NCI-H2081 treated with DMSO at 0.1 percent for 48 hours (cell line): ENCODE data around the gene HECTD1.
"Not testable (repeated sequence)": the region's sequence is repeated elsewhere in the genome, so short reads cannot be mapped to it uniquely, and the experiment has no call there.

Source experiments
- DNase-seq: peaks from one replicate; lab custom pipeline; 2025; lab: John Stamatoyannopoulos, UW

HECTD1 gene

GRCh38 chr14:31194661-31195060, 12.9 kb downstream of the HECTD1 start:
- no peak for DNase-seq

DNA sequence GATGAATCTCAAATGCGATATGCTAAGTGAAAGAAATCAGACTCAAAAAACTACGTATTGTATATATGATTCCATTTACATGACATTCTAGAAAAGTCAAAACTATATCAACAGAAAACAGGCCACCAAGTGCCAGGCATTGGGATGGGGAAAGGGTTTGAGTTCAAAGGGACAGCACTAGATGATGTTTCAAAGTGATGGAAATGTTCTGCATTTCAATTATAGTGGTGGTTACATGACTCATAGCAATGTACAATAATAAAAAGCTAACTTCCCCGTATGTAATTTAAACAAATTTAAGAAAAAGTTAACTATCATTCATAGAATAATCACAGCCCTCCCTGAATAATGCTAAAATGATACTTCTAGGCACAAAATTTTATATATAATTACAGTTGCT, 13.5 kb downstream of the HECTD1 start:
- no peak for DNase-seq

DNA sequence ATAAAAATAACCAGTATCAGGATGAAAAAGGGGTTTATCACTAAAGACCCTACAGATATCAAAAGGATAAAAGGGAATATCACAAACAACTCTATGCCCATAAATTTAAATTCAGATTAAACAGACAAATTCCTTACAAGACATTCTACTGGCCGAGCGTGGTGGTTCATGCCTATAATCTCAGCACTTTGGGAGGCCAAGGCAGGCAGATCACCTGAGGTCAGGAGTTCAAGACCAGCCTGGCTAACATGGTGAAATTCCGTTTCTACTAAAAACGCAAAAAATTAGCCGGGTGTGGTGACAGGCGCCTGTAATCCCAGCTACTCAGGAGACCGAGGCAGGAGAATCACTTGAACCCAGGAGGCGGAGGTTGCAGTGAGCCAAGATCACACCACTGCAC, 15.0 kb downstream of the HECTD1 start:
- DNase-seq: not testable (repeated sequence)

- DNase-seq: no peak
Observed at GRCh38 chr14:31190717-31191263, 16.8 kb downstream of the HECTD1 start.

GRCh38 chr14:31190219-31190603, 17.4 kb downstream of the HECTD1 start:
- no peak for DNase-seq

DNA sequence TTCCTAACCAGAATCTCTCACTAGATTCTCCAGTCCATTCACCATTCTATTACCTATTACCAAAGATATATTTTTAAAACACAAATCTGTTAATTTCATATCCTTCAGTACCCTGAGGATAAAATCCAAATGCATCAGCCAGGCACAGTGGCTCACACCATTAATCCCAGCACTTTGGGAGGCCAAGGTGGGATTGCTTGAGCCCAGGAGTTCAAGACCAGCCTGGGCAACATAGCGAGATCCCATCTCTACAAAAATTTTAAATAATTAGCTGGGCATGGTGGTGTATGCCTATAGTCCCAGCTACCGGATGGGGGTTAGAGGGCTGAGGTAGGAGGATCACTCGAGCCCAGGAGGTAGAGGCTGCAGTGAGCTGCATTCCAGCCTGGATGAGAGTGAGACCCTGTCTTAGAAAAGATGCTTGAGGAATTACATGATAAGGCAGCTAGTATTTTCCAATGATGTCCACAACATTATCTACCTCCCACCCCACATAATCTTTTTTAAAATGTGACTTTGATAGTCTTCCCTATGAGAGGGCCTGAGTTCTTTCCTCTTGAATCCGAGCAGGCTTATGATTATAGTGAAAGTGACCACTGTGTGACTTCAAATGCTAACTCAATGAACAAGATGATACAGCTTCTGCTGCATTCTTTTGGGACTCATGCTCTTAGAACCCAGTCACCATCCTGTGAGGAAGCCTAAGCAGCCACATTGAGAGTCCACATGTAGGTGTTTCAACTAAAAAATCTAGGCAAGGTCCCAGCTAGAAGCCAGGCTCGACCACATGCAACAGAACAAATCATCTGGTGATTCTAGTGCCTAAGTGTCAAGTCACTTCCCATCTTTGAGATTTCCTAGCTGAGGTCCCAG, 18.0 kb downstream of the HECTD1 start:
- no peak for DNase-seq

DNA sequence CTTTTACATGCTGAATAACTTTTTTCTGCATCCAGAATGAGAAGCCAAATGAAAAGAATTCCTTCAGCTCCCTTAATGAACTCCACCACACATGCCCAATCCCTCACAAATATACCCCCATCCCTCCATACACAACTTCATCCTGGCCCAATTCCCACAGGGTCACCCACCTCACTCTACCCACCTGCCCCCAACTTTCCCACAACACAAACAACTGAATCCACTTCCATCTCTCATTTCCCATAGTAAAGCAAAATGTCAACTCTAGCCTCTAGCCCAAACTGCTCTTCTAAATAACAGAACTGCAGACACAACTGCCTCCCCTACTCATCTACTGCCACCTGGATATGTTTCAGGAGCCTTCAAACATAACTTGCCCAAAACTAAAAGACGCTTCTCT, 18.8 kb downstream of the HECTD1 start:
- no peak for DNase-seq

- not testable (repeated sequence) for DNase-seq
Observed at GRCh38 chr14:31182016-31182415, 25.6 kb downstream of the HECTD1 start.

- no peak for DNase-seq
Observed at GRCh38 chr14:31181271-31181670, 26.3 kb downstream of the HECTD1 start.

- DNase-seq: no peak
Observed at GRCh38 chr14:31180299-31181051, 27.1 kb downstream of the HECTD1 start.

DNA sequence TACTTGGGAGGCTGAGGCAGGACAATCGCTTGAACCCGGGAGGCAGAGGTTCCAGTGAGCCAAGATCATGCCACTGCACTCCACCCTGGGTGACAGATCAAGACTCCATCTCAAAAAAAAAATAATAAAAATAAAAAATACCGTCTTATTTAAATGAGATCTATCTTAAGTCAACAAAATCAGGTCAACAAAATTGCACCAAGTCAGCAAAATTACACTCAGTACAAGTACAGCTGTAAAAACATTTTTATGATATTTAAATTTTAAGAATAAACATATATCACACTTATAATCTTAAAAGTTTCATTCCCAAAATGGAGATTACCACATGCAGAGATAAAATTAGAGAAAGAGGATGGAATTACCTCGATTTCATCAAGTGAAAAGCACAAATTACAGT, 33.2 kb downstream of the HECTD1 start:
- no peak for DNase-seq

GRCh38 chr14:31173120-31173837, 34.3 kb downstream of the HECTD1 start:
- DNase-seq: no peak

- no peak for DNase-seq
Observed at GRCh38 chr14:31172084-31172483, 35.5 kb downstream of the HECTD1 start.

GRCh38 chr14:31170411-31170810, 37.2 kb downstream of the HECTD1 start:
- DNase-seq: no peak

- no peak for DNase-seq
Observed at GRCh38 chr14:31169877-31170276, 37.7 kb downstream of the HECTD1 start.

DNA sequence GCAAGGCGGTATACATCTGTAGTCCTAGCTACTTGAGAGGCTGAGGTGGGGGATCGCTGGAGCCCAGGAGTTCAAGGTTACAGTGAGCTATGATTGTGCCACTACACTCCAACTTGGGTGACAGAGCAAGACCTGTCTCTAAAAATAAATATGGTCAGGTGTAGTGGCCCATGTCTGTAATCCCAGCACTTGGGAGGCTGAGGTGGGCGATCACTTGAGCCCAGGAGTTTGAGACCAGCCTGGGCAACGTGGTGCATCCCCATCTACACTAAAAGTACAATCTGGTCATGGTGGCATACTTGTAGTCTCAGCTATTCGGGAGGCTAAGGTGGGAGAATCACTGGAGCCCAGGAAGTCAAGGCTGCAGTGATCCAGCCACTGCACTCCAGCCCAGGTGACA, 40.6 kb downstream of the HECTD1 start:
- no peak for DNase-seq

- no peak for DNase-seq
Observed at GRCh38 chr14:31166271-31166561, 41.4 kb downstream of the HECTD1 start.

DNA sequence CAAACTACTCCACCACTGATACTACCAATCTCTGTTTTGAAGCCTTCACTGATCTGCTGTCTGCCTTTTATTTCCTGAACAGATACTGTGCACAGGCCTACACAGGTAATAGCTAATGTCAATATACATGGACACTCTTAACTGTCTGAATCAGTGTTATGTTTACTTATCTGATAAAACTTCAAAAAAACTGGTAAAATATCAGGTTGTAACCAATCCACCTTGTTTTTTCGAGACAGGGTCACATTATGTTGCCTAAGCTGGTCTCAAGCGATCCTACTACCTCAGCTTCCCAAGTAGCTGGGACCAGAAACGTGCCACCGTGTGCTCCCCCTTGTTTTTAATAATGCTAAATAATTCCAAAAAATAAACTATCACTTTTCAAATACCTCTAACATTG, 43.5 kb downstream of the HECTD1 start:
- DNase-seq: no peak

DNA sequence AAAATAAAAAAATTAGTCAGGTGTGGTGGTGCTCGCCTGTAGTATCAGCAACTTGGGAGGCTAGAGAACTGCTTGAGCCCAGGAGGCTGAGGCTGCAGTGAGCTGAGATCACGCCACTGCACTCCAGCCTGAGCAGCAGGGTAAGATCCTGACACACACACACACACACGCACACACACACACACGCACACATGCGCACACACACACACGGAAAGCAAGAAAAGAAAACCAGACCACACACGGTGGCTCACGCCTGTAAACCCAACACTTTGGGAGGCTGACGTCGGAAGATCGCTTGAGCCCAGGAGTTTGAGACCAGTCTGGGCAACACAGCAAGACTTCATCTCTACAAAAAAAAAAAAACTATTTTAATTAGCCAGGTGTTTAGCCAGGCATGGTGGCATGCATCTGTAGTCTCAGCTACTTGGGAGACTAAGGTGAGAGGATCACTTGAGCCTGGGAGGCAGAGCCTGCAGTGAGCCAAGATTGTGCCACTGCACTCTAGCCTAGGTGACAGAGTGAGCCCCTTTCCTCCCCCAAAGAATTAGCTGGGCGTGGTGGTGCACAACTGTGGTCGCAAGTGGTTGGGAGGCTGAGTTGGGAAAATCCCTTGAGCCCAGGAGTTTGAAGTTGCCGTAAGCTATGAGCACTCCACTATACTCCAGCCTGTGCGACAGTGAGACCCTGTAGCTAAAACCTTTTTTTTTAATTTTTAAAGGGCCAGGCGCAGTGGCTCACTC, 44.5 kb downstream of the HECTD1 start:
- no peak for DNase-seq

DNA sequence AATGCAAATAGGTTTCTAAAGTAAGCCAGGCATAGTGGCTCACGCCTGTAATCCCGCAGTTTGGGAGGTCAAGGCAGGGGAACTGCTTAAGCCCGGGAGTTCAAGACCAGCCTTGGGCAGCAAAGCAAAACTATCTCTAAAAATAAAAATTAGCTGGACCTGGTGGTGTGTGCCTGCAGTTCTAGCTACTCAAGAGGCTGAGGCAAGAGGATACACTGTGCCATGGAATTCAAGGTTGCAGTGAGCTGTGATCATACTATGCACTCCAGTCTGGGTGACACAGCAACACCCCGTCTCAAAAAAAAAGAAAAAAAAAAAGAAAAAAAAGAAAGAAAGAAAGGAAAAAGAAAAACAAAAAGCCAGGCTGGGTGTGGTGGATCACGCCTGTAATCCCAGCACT, 46.3 kb downstream of the HECTD1 start:
- no peak for DNase-seq

DNA sequence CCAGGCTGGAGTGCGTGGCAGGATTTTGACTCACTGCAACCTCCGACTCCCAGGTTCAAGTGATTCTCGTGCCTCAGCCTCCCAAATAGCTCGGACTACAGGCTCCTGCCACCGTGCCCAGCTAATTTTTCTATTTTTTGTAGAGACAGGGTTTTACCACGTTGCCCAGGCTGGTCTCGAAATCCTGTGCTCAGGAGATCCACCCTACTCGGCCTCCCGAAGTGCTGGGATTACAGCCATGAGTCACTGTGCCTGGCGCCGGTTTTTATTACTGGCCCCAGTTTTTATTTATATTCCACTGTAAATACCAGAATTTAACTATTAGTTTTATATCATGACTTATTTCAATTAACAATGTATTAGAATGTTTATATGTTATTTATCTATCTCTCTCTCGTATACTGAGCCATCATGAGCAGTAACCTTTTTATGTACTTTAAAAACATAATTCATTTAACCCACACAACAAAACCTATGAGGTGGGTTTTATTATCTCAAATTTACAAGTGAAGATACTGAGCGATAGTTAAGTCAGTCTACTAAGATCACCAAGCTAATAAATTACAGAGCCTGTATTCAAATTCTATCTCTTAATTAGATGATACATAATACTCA, 47.8 kb downstream of the HECTD1 start:
- no peak for DNase-seq

- DNase-seq: no peak
Observed at GRCh38 chr14:31154956-31155355, 52.6 kb downstream of the HECTD1 start.
